GM11168 (cell line): Measurements from ENCODE around the gene PDIA6.
"Not testable (repeated sequence)": the region's sequence is repeated elsewhere in the genome, so short reads cannot be mapped to it uniquely, and the experiment has no call there.

ENCODE experiments used
- in situ Hi-C: fragments of 300-500 bp; cut with MboI; formaldehyde crosslinking; loops from one replicate; pipeline ENCODE4 v1.12.0; 2022; ENCODE audit warnings: low sequenced_read_pairs; ENCODE audit not compliant: unreplicated experiment

PDIA6 gene

GRCh38 chr2:10813163-10814138, 866 bp upstream of the PDIA6 start:
- in situ Hi-C loops: not testable (repeated sequence)

DNA sequence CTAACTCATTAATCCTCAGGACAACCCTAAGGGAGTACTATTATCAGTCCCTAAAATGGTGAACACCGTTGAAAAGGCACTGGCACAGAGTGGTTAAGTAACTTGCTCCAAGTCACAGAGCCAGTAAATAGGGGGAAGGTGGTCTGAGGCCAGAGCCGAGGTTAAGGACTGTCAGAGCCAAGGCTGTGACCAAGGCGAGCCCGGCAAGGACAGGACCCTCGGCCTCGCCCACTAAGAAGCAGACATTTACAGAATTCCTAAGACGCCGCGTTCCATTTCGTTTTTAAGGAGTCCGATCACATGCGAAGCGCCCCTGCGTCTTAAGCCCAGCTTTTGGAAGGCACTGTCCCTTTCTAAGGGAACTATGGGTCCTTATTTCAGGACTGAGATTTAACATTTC, 1.1 kb downstream of the PDIA6 start:
- in situ Hi-C loops: no loop called here

GRCh38 chr2:10810202-10811161, 2.1 kb downstream of the PDIA6 start:
- in situ Hi-C loops: no loop called here

GRCh38 chr2:10806543-10806942, 6.0 kb downstream of the PDIA6 start:
- in situ Hi-C loops: no loop called here

- in situ Hi-C loops: not testable (repeated sequence)
Observed at GRCh38 chr2:10805990-10806389, 6.6 kb downstream of the PDIA6 start.

- in situ Hi-C loops: no loop called here
Observed at GRCh38 chr2:10802657-10803056, 9.9 kb downstream of the PDIA6 start.

DNA sequence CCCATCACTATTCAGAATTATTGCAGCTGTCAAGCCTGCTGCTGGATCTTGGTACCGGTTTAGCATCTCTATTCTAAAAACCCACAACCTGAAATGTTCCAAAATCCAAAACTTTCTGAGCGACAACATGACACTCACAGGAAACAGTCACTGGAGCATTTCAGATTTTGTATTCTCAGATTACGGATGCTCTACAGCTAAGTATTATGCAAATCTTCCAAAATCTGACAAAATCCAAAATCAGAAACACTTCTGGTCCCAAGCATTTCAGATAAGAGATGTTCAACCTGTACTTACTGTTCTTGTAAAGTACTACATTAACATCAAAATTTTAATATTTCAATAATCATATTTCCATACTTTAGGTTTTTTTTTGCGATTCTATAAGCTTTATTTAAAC, 12.4 kb downstream of the PDIA6 start:
- in situ Hi-C loops: no loop called here

- in situ Hi-C loops: no loop called here
Observed at GRCh38 chr2:10798783-10799182, 13.8 kb downstream of the PDIA6 start.

DNA sequence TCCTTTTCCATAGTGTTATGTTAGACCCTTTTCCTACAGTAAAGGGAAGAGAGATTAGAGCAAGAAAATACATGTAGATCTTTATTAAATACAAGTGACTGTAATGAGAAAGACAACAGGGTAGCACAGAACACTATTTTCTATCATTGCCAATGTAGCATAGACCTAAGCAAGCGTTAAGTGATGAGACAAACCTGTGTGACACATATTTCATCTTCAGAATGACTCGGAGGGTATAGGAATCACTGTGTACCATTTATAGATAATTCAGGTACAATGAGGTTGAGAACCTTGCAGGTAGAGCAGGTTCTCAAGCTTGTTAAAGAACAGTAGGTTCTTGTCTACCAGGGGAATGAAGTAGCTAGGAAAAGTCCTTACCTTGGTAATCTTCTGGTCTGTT, 15.9 kb downstream of the PDIA6 start:
- in situ Hi-C loops: no loop called here

DNA sequence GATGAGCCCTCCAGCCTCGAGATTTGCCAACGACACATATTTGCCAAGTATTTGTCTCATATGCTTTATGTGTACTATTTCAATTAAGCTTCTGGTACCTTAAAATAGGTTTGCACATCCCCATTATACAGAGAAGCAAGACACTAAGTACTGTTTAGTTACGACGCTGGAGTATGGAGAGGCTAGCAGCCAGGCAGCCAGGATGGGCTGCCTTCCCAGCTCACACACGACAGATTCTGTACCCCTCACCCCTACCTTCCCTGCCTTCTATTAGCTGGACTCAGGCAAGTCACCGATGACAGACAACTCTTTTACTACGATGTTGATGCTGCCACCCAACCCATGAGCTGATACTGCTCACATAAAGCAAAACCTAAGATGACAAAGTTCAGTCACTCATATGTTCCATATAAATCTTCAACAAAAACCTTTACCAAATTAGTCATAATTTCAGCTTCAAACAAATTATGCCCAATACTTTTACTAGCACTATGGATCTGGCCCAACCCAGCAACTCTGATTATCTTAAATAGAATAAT, 17.0 kb downstream of the PDIA6 start:
- in situ Hi-C loops: no loop called here

- in situ Hi-C loops: no loop called here
Observed at GRCh38 chr2:10794876-10795275, 17.7 kb downstream of the PDIA6 start.

GRCh38 chr2:10793816-10794215, 18.8 kb downstream of the PDIA6 start:
- in situ Hi-C loops: no loop called here

DNA sequence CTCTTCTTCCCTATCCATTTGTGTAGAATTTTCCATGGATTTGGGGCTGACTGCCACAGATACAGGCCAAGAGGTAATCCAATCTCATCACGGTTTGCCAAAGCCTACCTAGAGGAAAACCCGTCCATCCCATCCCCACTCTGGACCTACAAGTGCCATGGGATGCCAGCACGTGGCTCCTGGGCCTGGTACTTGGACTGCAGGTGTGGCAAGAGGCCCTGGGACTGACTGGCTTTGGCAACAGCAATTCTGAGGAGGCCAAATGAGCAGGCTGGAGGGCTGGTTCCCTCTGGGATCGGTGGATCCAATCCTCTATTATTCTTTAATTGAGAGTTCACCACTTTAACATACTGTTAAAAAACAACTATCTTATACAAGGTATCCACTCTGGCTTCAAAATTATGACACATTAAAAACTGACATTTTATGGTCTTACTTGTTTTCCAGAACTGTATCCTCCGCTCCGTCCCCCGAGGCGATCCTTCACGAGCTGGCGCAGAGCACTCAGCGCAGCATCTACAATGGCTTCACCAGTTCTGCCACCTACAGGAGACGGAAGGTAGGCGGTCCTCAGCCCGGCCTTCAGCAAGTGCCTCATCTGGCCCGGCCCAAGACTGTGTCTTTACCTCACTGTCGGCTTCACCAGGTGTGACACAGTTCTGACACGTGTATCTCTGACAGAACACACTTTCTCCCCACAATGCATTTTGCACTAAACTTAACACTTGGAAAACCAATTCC, 19.8 kb downstream of the PDIA6 start:
- in situ Hi-C loops: no loop called here

DNA sequence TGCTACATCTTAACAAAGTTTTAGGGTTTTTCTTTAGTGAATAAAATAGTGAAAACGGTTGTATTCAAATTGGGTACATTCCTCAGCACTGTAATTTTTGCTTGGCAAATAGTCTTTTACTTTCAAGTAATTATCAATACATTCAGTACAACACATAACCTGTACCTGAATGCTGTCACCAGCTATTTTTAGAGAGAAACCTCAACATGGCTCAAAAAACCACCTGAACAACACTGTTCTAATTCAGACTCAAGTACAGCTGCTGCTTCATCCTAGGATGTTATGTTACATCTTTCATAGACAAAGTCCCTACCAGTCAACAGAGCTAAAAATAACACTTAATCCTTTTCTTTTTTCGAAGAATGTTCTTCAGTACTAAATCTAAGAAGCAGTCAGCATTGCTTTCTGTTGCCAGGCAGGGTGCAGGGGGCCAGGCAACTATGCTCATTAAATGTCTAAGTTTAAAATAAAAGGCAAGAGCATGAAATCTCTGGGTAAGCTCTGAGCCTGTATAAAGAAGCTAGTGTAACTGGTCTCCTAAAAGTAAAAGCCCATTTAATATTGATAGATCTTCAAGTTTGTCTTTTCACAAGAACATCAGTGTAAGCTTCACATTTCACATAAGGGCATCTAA, 20.5 kb downstream of the PDIA6 start:
- in situ Hi-C loops: no loop called here

- in situ Hi-C loops: no loop called here
Observed at GRCh38 chr2:10790228-10790973, 22.2 kb downstream of the PDIA6 start.

GRCh38 chr2:10788855-10789254, 23.7 kb downstream of the PDIA6 start:
- in situ Hi-C loops: no loop called here

- in situ Hi-C loops: no loop called here
Observed at GRCh38 chr2:10787176-10787968, 25.2 kb downstream of the PDIA6 start.
